ENCODE measurements around the gene NFASC.

GRCh38 chr1:204962742-204963632 is 92.3 kb downstream of the NFASC start:
- TF ChIP-seq CTCF (IDR thresholded peaks at IDR 0.05; ENCODE audit: low read depth, low read length), result no peak
- TF ChIP-seq EZH2phosphoT487 (IDR thresholded peaks at IDR 0.05; ENCODE audit: low read depth), result no peak
